PC-9 (cell line): ENCODE measurements around the gene REPS2.

ENCODE experiments used
- CTCF ChIP-seq: fragments of 200-600 bp; sonication (generic); conservative IDR thresholded peaks from 2 replicates; pipeline ENCODE4 v1.6.1; 2017; ENCODE audit warnings: mixed run types, antibody characterized with exemption, mild to moderate bottlenecking, moderate library complexity
- EZH2 ChIP-seq: fragments of 200-600 bp; sonication (generic); IDR thresholded peaks from 2 replicates; pipeline ENCODE4 v1.8.0; 2017; ENCODE audit warnings: antibody characterized with exemption, low read depth

GRCh38 chrX:16917120-16917519, 29.3 kb upstream of the REPS2 start:
- TF ChIP-seq CTCF (no peak), EZH2 (no peak)
